ENCODE measurements around the gene WT1. TPM values are rescaled to one million over a fixed set of nuclear protein-coding genes. Genes with fewer than 3 reads are reported as not detected.

Gene WT1
- total RNA-seq, 6 experiments from 2014 or later = not detected

- H3K9me3 Mint-ChIP-seq = no peaks in the 10 kb centered on the region
- peaks cover 6% of the 10 kb centered on the region for H3K4me1 Mint-ChIP-seq (ENCODE audit: low read depth)
- peaks cover 22% of the 10 kb centered on the region for H3K27me3 Mint-ChIP-seq (ENCODE audit: insufficient read depth)
- no peak overlapping the region for H3K27ac Mint-ChIP-seq
- TF ChIP-seq, protein P1, sequence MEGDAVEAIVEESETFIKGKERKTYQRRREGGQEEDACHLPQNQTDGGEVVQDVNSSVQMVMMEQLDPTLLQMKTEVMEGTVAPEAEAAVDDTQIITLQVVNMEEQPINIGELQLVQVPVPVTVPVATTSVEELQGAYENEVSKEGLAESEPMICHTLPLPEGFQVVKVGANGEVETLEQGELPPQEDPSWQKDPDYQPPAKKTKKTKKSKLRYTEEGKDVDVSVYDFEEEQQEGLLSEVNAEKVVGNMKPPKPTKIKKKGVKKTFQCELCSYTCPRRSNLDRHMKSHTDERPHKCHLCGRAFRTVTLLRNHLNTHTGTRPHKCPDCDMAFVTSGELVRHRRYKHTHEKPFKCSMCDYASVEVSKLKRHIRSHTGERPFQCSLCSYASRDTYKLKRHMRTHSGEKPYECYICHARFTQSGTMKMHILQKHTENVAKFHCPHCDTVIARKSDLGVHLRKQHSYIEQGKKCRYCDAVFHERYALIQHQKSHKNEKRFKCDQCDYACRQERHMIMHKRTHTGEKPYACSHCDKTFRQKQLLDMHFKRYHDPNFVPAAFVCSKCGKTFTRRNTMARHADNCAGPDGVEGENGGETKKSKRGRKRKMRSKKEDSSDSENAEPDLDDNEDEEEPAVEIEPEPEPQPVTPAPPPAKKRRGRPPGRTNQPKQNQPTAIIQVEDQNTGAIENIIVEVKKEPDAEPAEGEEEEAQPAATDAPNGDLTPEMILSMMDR (IDR thresholded peaks at IDR 0.05) = no peak
- H3K36me3 Mint-ChIP-seq (ENCODE audit: low read depth) = no peaks in the 10 kb centered on the region
- no peak overlapping the region for H3K4me3 Mint-ChIP-seq
- DNase-seq = no peak
Observed at GRCh38 chr11:32396991-32397390, 38.3 kb downstream of the WT1 start.

DNA sequence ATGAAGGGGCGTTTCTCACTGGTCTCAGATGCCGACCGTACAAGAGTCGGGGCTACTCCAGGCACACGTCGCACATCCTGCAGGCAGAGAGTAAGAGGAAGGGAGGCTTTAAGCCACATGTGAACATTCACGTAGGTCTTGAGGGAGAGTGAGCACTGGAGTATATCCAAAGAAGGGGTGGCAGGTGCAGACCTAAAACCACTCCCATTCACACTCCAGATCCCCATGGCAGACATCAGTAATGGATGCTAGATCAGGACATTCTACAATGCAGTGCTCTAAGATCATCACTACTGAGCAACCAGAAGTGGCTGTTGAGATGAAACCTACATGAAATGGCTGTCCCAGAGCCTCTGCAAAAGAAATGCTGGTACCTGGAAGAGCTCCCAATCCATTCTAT is 39.0 kb downstream of the WT1 start:
- no peak for DNase-seq
- Mint-ChIP-seq H3K27ac (no peak overlapping the region), H3K4me3 (no peak overlapping the region), H3K4me1 (ENCODE audit: low read depth) (peaks cover 9% of the 10 kb centered on the region), H3K9me3 (no peaks in the 10 kb centered on the region), H3K36me3 (ENCODE audit: low read depth) (no peaks in the 10 kb centered on the region), H3K27me3 (ENCODE audit: insufficient read depth) (peaks cover 25% of the 10 kb centered on the region)
- TF ChIP-seq, protein P1 (IDR thresholded peaks at IDR 0.05) = no peak

- Mint-ChIP-seq H3K36me3 (ENCODE audit: low read depth) (no peaks in the 10 kb centered on the region), H3K27me3 (ENCODE audit: insufficient read depth) (peaks cover 24% of the 10 kb centered on the region), H3K9me3 (no peaks in the 10 kb centered on the region), H3K4me3 (no peak overlapping the region), H3K4me1 (ENCODE audit: low read depth) (peaks cover 9% of the 10 kb centered on the region), H3K27ac (no peak overlapping the region)
- DNase-seq = no peak
- TF ChIP-seq, protein P1 (IDR thresholded peaks at IDR 0.05) = no peak
Observed at GRCh38 chr11:32395127-32395526, 40.2 kb downstream of the WT1 start.

- peaks cover 9% of the 10 kb centered on the region for H3K4me1 Mint-ChIP-seq (ENCODE audit: low read depth)
- H3K9me3 Mint-ChIP-seq = no peaks in the 10 kb centered on the region
- H3K27ac Mint-ChIP-seq = no peak overlapping the region
- H3K36me3 Mint-ChIP-seq (ENCODE audit: low read depth) = no peaks in the 10 kb centered on the region
- no peak for DNase-seq
- peaks cover 21% of the 10 kb centered on the region for H3K27me3 Mint-ChIP-seq (ENCODE audit: insufficient read depth)
- TF ChIP-seq, protein P1 (IDR thresholded peaks at IDR 0.05) = no peak
- no peak overlapping the region for H3K4me3 Mint-ChIP-seq
Observed at GRCh38 chr11:32392840-32393239, 42.5 kb downstream of the WT1 start.

DNA sequence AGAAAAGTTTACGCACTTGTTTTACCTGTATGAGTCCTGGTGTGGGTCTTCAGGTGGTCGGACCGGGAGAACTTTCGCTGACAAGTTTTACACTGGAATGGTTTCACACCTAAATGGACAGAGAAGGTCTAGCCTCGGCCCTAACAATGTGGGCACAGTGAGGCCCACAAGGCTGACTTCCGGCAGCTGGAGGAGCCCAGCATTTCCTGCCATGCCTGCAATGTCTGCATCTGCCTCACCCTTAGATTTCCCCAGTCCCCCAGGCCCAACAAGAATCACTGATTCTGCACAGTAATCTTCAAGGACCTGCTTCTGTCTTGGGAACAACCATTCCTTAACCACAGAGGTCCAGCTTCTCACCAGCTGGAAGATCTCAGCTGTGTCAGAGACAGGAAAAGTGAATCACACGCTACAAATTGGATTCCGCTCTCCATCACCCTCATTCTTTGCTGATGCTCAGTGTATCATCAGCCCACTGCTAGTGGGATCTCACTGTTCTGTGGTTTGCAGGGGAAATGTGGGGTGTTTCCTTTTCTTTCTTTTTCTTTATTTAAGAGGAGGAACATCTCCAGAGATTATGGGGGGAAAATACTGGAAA is 43.3 kb downstream of the WT1 start:
- Mint-ChIP-seq H3K9me3 (no peaks in the 10 kb centered on the region), H3K27ac (no peak overlapping the region), H3K27me3 (ENCODE audit: insufficient read depth) (peaks cover 18% of the 10 kb centered on the region), H3K4me1 (ENCODE audit: low read depth) (peaks cover 10% of the 10 kb centered on the region), H3K4me3 (no peak overlapping the region), H3K36me3 (ENCODE audit: low read depth) (no peaks in the 10 kb centered on the region)
- DNase-seq = peak; percentile 17
- TF ChIP-seq, protein P1 (IDR thresholded peaks at IDR 0.05) = no peak
